OCI-LY3 (cell line): ENCODE measurements around the gene GNAS-AS1.

Experiments
- CTCF ChIP-seq: fragments of 200-600, 300-600 bp; sonication (generic); IDR thresholded peaks from 2 replicates; pipeline ENCODE4 v1.5.1; 2014; ENCODE audit warnings: antibody characterized with exemption, low read length, low read depth
- EZH2phosphoT487 ChIP-seq: fragments of 200-600 bp; shearing (Covaris generic); IDR thresholded peaks from 2 replicates; pipeline ENCODE4 v1.6.1; 2018; ENCODE audit warnings: antibody characterized with exemption, mixed run types, low read depth

- no peak for TF ChIP-seq CTCF
- no peak for TF ChIP-seq EZH2phosphoT487
Measured at GRCh38 chr20:58893355-58894120, 42.8 kb upstream of the GNAS-AS1 start.
